CD4-positive, CD25-positive, alpha-beta regulatory T cell (primary cell): ENCODE results near the gene PLIN5. TPM values are rescaled to one million over a fixed set of nuclear protein-coding genes. Genes with fewer than 3 reads are reported as not detected.
A peak's percentile ranks its signal among the peaks of the same experiment; 100 is the strongest.

Experiments
- ATAC-seq, 2 donors: fragments of 150-1000 bp; cut with Tn5 transposase; one replicate each; pipeline ENCODE4 v1.10.0; 2021; ENCODE audit warnings: low read depth in 2 of 2, moderate number of reproducible peaks in 2 of 2, moderate library complexity in 1 of 2
- DNase-seq, 3 donors: peaks; one replicate each; pipeline versions ENCODE4 v3.0.0 to v3.0.0-alpha.2; 2012 to 2022; ENCODE audit warnings: mixed read lengths in 1 of 3
- H3K27ac ChIP-seq: one replicate; pipeline ENCODE4 v1.7.0; 2013; ENCODE audit warnings: mild to moderate bottlenecking, low read length; ENCODE audit not compliant: insufficient read depth, poor library complexity, severe bottlenecking
- H3K27me3 ChIP-seq: one replicate; pipeline ENCODE4 v1.7.0; 2013; ENCODE audit warnings: low read length; ENCODE audit not compliant: control insufficient read depth, insufficient read depth
- H3K36me3 ChIP-seq: one replicate; pipeline ENCODE4 v1.7.0; 2013; ENCODE audit warnings: mild to moderate bottlenecking, low read length, moderate library complexity; ENCODE audit not compliant: control insufficient read depth, insufficient read depth
- H3K4me1 ChIP-seq: 2 replicates; pipeline ENCODE4 v1.7.0; 2013; ENCODE audit warnings: mild to moderate bottlenecking, low read length; ENCODE audit not compliant: insufficient read depth, control insufficient read depth, poor library complexity, severe bottlenecking
- H3K4me3 ChIP-seq: one replicate; pipeline ENCODE4 v1.7.0; 2013; ENCODE audit warnings: low read depth, mild to moderate bottlenecking, low read length, moderate library complexity
- H3K9me3 ChIP-seq, 2 experiments: 1 replicate in 1 of 2; 2 replicates in 1 of 2; pipeline ENCODE4 v1.7.0; 2013; ENCODE audit warnings: low read length in 2 of 2, mild to moderate bottlenecking in 1 of 2, moderate library complexity in 1 of 2; ENCODE audit not compliant: control insufficient read depth in 2 of 2
- H3K27ac Mint-ChIP-seq, 3 donors: one replicate each; pipeline ENCODE4 v1.8.0; 2020 to 2022; ENCODE audit warnings: mild to moderate bottlenecking in 3 of 3, mixed read lengths in 3 of 3, moderate library complexity in 2 of 3
- H3K27me3 Mint-ChIP-seq: one replicate; pipeline ENCODE4 v1.8.0; 2022; ENCODE audit warnings: mild to moderate bottlenecking, mixed read lengths
- H3K36me3 Mint-ChIP-seq: one replicate; pipeline ENCODE4 v1.8.0; 2020; ENCODE audit warnings: mixed read lengths
- H3K4me1 Mint-ChIP-seq, 4 donors: one replicate each; pipeline ENCODE4 v1.8.0; 2020 to 2022; ENCODE audit warnings: mixed read lengths in 4 of 4, mild to moderate bottlenecking in 1 of 4
- H3K4me3 Mint-ChIP-seq, 4 donors: one replicate each; pipeline ENCODE4 v1.8.0; 2020 to 2022; ENCODE audit warnings: mild to moderate bottlenecking in 4 of 4, mixed read lengths in 4 of 4, moderate library complexity in 3 of 4
- H3K9me3 Mint-ChIP-seq, 7 donors: one replicate each; pipeline ENCODE4 v1.8.0; 2020 to 2022; ENCODE audit warnings: mixed read lengths in 7 of 7, mild to moderate bottlenecking in 3 of 7, moderate library complexity in 2 of 7
- polyA plus RNA-seq, 4 donors: library from polyadenylated mRNA; unstranded; fragments of 300-500 nt; fragmentation: Illumina TruSeq; gene quantifications; one replicate each; pipeline ENCODE4 v1.2.3, GENCODE V29; 2021
- total RNA-seq: library from RNA; stranded (reverse); gene quantifications from one replicate; pipeline ENCODE4 v1.2.3, GENCODE V29; 2022

PLIN5 gene
- total and polyA plus RNA-seq, 5 donors from 2014 or later = 0.07 to 0.97 (median 0.25) TPM; not detected in 2

- no peaks in the 10 kb centered on the region for H3K9me3 ChIP-seq
- H3K27ac Mint-ChIP-seq = no peak overlapping the region
- H3K4me1 ChIP-seq = peaks cover 30% of the 10 kb centered on the region
- peaks cover 12% of the 10 kb centered on the region for H3K36me3 ChIP-seq
- H3K4me3 Mint-ChIP-seq = peak overlapping the region in 3 of 4 donors; percentile 76 to 79 (median 76)
- H3K36me3 Mint-ChIP-seq = peaks cover 10% of the 10 kb centered on the region
- no peaks in the 10 kb centered on the region for H3K9me3 Mint-ChIP-seq
- H3K4me1 Mint-ChIP-seq = peaks cover 0 to 33% (median 7%) of the 10 kb centered on the region in 4 donors
- H3K27ac ChIP-seq = peak overlapping the region; percentile 1
- H3K27me3 ChIP-seq = no peaks in the 10 kb centered on the region
- DNase-seq = no peak
- H3K4me3 ChIP-seq = no peak overlapping the region
- no peaks in the 10 kb centered on the region for H3K27me3 Mint-ChIP-seq
- no peak for ATAC-seq
Observed at GRCh38 chr19:4473011-4473762, 61.8 kb downstream of the PLIN5 start.

Other genes with a start within 250 kb of the PLIN5 start
- 4.8 TPM for gene TMIGD2, start 232.8 kb downstream of the PLIN5 start, total RNA-seq
- gene TMIGD2, start 232.8 kb downstream of the PLIN5 start, polyA plus RNA-seq = 10 to 100 TPM in 2 of 4 donors, 1 to 10 TPM in 2; 4.8 to 17.1 (median 11.1) TPM
- gene FSD1, start 230.6 kb downstream of the PLIN5 start, total RNA-seq = 1.0 TPM
- 1 to 10 TPM in 1 of 4 donors, under 1 TPM in 1, not detected in 2; 0.76 to 1.6 TPM for gene FSD1, start 230.6 kb downstream of the PLIN5 start, polyA plus RNA-seq
- gene STAP2, start 196.4 kb downstream of the PLIN5 start, total RNA-seq = 2.2 TPM
- gene STAP2, start 196.4 kb downstream of the PLIN5 start, polyA plus RNA-seq = 1 to 10 TPM; 1.6 to 3.0 (median 2.4) TPM
- 12.2 TPM for gene MPND, start 191.7 kb downstream of the PLIN5 start, total RNA-seq
- gene MPND, start 191.7 kb downstream of the PLIN5 start, polyA plus RNA-seq = 1 to 10 TPM; 4.9 to 7.2 (median 5.7) TPM
- 54.0 TPM for gene SH3GL1, start 134.7 kb downstream of the PLIN5 start, total RNA-seq
- 10 to 100 TPM; 13.4 to 23.0 (median 17.6) TPM for gene SH3GL1, start 134.7 kb downstream of the PLIN5 start, polyA plus RNA-seq
- gene CHAF1A, start 132.6 kb downstream of the PLIN5 start, total RNA-seq = 28.9 TPM
- 1 to 10 TPM; 2.6 to 5.5 (median 3.6) TPM for gene CHAF1A, start 132.6 kb downstream of the PLIN5 start, polyA plus RNA-seq
- 54.2 TPM for gene UBXN6, start 77.4 kb downstream of the PLIN5 start, total RNA-seq
- gene UBXN6, start 77.4 kb downstream of the PLIN5 start, polyA plus RNA-seq = 1 to 10 TPM; 4.6 to 6.4 (median 4.9) TPM
- gene HDGFL2, start 62.9 kb downstream of the PLIN5 start, total RNA-seq = 32.7 TPM
- gene HDGFL2, start 62.9 kb downstream of the PLIN5 start, polyA plus RNA-seq = 10 to 100 TPM; 11.5 to 12.6 (median 12.2) TPM
- not detected for gene PLIN4, start 16.7 kb downstream of the PLIN5 start, total RNA-seq
- under 1 TPM in 3 of 4 donors, not detected in 1; 0.02 to 0.13 (median 0.05) TPM for gene PLIN4, start 16.7 kb downstream of the PLIN5 start, polyA plus RNA-seq
- gene LRG1, start 4.8 kb upstream of the PLIN5 start, total RNA-seq = 0.49 TPM
- gene LRG1, start 4.8 kb upstream of the PLIN5 start, polyA plus RNA-seq = 1 to 10 TPM in 3 of 4 donors, under 1 TPM in 1; 0.47 to 1.4 (median 1.2) TPM
- not detected for gene SEMA6B, start 24.5 kb upstream of the PLIN5 start, total RNA-seq
- not detected for gene SEMA6B, start 24.5 kb upstream of the PLIN5 start, polyA plus RNA-seq
- gene TNFAIP8L1, start 104.3 kb upstream of the PLIN5 start, total RNA-seq = 15.9 TPM
- gene TNFAIP8L1, start 104.3 kb upstream of the PLIN5 start, polyA plus RNA-seq = 1 to 10 TPM; 6.5 to 7.9 (median 7.4) TPM
- gene MYDGF, start 135.1 kb upstream of the PLIN5 start, total RNA-seq = 25.7 TPM
- 100 to 1,000 TPM in 1 of 4 donors, 10 to 100 TPM in 3; 90.1 to 106 (median 98.5) TPM for gene MYDGF, start 135.1 kb upstream of the PLIN5 start, polyA plus RNA-seq
- 93.3 TPM for gene DPP9, start 188.6 kb upstream of the PLIN5 start, total RNA-seq
- gene DPP9, start 188.6 kb upstream of the PLIN5 start, polyA plus RNA-seq = 10 to 100 TPM; 14.3 to 22.8 (median 17.6) TPM